Panc1 (cell line): ENCODE data around the gene KLF14. TPM values are rescaled to one million over a fixed set of nuclear protein-coding genes. Genes with fewer than 3 reads are reported as not detected.
"Not testable (repeated sequence)": the region's sequence is repeated elsewhere in the genome, so short reads cannot be mapped to it uniquely, and the experiment has no call there.

Source experiments
- ATAC-seq: fragments of 200-7000 bp; cut with Tn5 transposase; 2 replicates; pipeline ENCODE4 v1.9.1; 2020; ENCODE audit warnings: mild to moderate bottlenecking, moderate library complexity
- BruUV-seq: library from RNA; stranded (reverse); fragments of 400-500 nt; replicated peaks from 2 replicates; lab custom pipeline; 2021; lab: Mats Ljungman, UMichigan
- CTCF ChIA-PET: fragments of 300-600 bp; sonication (Branson Sonifier 250); formaldehyde crosslinking; loops from one replicate; lab custom pipeline; 2022; ENCODE audit warnings: antibody characterized with exemption; lab: Charles Lee
- POLR2A ChIA-PET: fragments of 300-600 bp; sonication (Branson Sonifier 250); formaldehyde crosslinking; loops from one replicate; lab custom pipeline; 2022; ENCODE audit warnings: antibody characterized with exemption; lab: Charles Lee
- DNase-seq: peaks from one replicate; pipeline ENCODE4 v3.0.0-alpha.2; 2010; ENCODE audit warnings: low read depth, low spot score
- H3K27ac ChIP-seq: 2 replicates; pipeline ENCODE4 v1.5.1; 2011; ENCODE audit warnings: mild to moderate bottlenecking, low read length, inconsistent platforms
- H3K27me3 ChIP-seq: fragments of 200-500 bp; sonication (Bioruptor generic); 2 replicates; pipeline ENCODE4 v1.6.0; 2014; ENCODE audit warnings: low read length, inconsistent platforms; ENCODE audit not compliant: control insufficient read depth, insufficient read depth
- H3K36me3 ChIP-seq: fragments of 200-500 bp; sonication (Bioruptor generic); 2 replicates; pipeline ENCODE4 v1.5.1; 2014; ENCODE audit warnings: inconsistent platforms, mild to moderate bottlenecking, low read length, moderate library complexity; ENCODE audit not compliant: control insufficient read depth, insufficient read depth
- H3K4me1 ChIP-seq: 2 replicates; pipeline ENCODE4 v1.5.1; 2011; ENCODE audit warnings: inconsistent platforms, mild to moderate bottlenecking, low read length, moderate library complexity; ENCODE audit not compliant: control insufficient read depth, insufficient read depth
- H3K4me3 ChIP-seq, 2 experiments: 2 replicates each; pipeline ENCODE4 v1.5.1; 2011 to 2012; ENCODE audit warnings: low read depth in 2 of 2, low read length in 2 of 2, mild to moderate bottlenecking in 2 of 2, inconsistent platforms in 1 of 2, moderate library complexity in 1 of 2
- H3K9me3 ChIP-seq: fragments of 200-500 bp; sonication (Bioruptor generic); 2 replicates; pipeline ENCODE4 v1.5.1; 2014; ENCODE audit warnings: low read depth, mild to moderate bottlenecking, inconsistent platforms, low read length, moderate library complexity; ENCODE audit not compliant: control insufficient read depth, insufficient read depth
- POLR2AphosphoS5 ChIP-seq: IDR thresholded peaks from 2 replicates; pipeline ENCODE4 v1.6.1; 2012; ENCODE audit warnings: mild to moderate bottlenecking, low read depth, low read length, moderate library complexity
- SIN3A ChIP-seq: IDR thresholded peaks from 2 replicates; pipeline ENCODE4 v1.6.1; 2012; ENCODE audit warnings: low read depth, mild to moderate bottlenecking, low read length, moderate library complexity, borderline replicate concordance; ENCODE audit not compliant: insufficient read depth
- TCF7L2 ChIP-seq: IDR thresholded peaks from 2 replicates; pipeline ENCODE4 v1.6.1; 2011; ENCODE audit warnings: mild to moderate bottlenecking, low read depth, low read length, inconsistent platforms
- in situ Hi-C: cut with HindIII; loops from 2 replicates; pipeline ENCODE4 v1.10.0; 2016; ENCODE audit warnings: low sequenced_read_pairs, low pct_unique_long_range_greater_than_20kb
- intact Hi-C: fragments of 100-400 bp; cut with micrococcal nuclease; formaldehyde crosslinking; loops from one replicate; pipeline ENCODE4 v1.10.0; 2022; ENCODE audit not compliant: unreplicated experiment
- total RNA-seq: library from RNA; stranded (reverse); gene quantifications from one replicate; pipeline ENCODE4 v1.2.1, GENCODE V29; 2021; ENCODE audit not compliant: unreplicated experiment
- TF ChIP-seq, protein P1 (sequence below), 2 experiments: IDR thresholded peaks; 2 replicates each; pipeline ENCODE4 v1.6.1; 2011 to 2012; ENCODE audit warnings: low read depth in 2 of 2, control low read depth in 1 of 2, low read length in 1 of 2, mild to moderate bottlenecking in 1 of 2, moderate library complexity in 1 of 2; ENCODE audit not compliant: insufficient read depth in 1 of 2
- TF ChIP-seq, protein P2 (sequence below): fragments of 450-650 bp; IDR thresholded peaks from 2 replicates; pipeline ENCODE4 v1.5.1; 2017; ENCODE audit warnings: mild to moderate bottlenecking

The KLF14 gene
- total RNA-seq, 1 experiment from 2014 or later = 0.39 TPM

DNA sequence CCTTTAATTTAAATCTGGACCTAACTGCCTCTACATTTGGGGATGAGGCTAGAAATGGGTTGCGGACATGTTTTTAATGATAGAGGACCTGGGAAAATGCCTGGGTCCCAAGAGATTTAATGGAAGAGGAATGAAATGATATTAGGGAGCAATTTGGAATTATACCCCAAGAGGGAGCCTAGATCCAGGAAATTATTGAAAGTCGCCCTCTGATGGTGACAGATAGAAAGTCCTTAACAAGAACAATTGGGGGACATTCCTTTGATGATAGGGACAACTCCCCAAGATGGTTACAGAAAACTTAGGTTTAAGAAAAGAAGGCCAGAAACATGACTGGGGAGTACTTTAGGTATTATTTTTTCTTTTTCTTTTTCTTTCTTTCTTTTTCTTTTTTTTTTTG is 38.2 kb downstream of the KLF14 start:
- ChIA-PET CTCF (no interaction called here), POLR2A (no interaction called here)
- Histone ChIP-seq H3K27me3 (no peaks in the 10 kb centered on the region), H3K36me3 (no peaks in the 10 kb centered on the region), H3K27ac (no peak overlapping the region), H3K4me3 (no peak overlapping the region), H3K9me3 (no peaks in the 10 kb centered on the region), H3K4me1 (no peaks in the 10 kb centered on the region)
- intact Hi-C loops = no loop called here
- in situ Hi-C loops = no loop called here
- peak; percentile 15 for DNase-seq
- TF ChIP-seq TCF7L2 (0 out of 2 replicates have a peak, but pooled peaks have one; percentile 37), POLR2AphosphoS5 (no peak), SIN3A (no peak)
- TF ChIP-seq, protein P1, sequence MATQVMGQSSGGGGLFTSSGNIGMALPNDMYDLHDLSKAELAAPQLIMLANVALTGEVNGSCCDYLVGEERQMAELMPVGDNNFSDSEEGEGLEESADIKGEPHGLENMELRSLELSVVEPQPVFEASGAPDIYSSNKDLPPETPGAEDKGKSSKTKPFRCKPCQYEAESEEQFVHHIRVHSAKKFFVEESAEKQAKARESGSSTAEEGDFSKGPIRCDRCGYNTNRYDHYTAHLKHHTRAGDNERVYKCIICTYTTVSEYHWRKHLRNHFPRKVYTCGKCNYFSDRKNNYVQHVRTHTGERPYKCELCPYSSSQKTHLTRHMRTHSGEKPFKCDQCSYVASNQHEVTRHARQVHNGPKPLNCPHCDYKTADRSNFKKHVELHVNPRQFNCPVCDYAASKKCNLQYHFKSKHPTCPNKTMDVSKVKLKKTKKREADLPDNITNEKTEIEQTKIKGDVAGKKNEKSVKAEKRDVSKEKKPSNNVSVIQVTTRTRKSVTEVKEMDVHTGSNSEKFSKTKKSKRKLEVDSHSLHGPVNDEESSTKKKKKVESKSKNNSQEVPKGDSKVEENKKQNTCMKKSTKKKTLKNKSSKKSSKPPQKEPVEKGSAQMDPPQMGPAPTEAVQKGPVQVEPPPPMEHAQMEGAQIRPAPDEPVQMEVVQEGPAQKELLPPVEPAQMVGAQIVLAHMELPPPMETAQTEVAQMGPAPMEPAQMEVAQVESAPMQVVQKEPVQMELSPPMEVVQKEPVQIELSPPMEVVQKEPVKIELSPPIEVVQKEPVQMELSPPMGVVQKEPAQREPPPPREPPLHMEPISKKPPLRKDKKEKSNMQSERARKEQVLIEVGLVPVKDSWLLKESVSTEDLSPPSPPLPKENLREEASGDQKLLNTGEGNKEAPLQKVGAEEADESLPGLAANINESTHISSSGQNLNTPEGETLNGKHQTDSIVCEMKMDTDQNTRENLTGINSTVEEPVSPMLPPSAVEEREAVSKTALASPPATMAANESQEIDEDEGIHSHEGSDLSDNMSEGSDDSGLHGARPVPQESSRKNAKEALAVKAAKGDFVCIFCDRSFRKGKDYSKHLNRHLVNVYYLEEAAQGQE (IDR thresholded peaks at IDR 0.05; ENCODE audit: insufficient read depth in 1 of 2, low read depth in 2 of 2, low read length in 1 of 2) = no peak
- TF ChIP-seq, protein P2, sequence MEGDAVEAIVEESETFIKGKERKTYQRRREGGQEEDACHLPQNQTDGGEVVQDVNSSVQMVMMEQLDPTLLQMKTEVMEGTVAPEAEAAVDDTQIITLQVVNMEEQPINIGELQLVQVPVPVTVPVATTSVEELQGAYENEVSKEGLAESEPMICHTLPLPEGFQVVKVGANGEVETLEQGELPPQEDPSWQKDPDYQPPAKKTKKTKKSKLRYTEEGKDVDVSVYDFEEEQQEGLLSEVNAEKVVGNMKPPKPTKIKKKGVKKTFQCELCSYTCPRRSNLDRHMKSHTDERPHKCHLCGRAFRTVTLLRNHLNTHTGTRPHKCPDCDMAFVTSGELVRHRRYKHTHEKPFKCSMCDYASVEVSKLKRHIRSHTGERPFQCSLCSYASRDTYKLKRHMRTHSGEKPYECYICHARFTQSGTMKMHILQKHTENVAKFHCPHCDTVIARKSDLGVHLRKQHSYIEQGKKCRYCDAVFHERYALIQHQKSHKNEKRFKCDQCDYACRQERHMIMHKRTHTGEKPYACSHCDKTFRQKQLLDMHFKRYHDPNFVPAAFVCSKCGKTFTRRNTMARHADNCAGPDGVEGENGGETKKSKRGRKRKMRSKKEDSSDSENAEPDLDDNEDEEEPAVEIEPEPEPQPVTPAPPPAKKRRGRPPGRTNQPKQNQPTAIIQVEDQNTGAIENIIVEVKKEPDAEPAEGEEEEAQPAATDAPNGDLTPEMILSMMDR = peak; percentile 64
- no TSS peak for BruUV-seq
- ATAC-seq = peak; percentile 53; the same call in 1 of the 2 replicates

DNA sequence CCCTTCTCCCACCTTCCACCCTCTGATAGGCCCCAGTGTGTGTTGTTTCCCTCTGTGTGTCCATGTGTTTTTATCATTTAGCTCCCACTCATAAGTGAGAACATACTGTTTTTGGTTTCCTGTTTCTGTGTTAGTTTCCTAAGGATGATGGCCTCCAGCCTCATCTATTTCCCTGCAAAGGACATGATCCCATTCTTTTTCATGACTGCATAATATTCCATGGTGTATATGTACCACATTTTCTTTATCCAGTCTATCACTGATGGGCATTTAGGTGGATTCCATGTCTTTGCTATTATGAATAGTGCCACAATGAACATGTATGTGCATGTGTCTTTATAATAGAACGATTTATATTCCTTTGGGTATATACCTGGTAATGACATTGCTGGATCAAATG is 41.6 kb downstream of the KLF14 start:
- in situ Hi-C loops, CTCF ChIA-PET, H3K27me3 ChIP-seq, DNase-seq, H3K4me3 ChIP-seq, H3K27ac ChIP-seq, intact Hi-C loops, ATAC-seq, H3K4me1 ChIP-seq, POLR2A ChIA-PET, H3K36me3 ChIP-seq, BruUV-seq, H3K9me3 ChIP-seq: not testable (repeated sequence)

- in situ Hi-C loops = no loop called here
- no TSS peak for BruUV-seq
Observed at GRCh38 chr7:130689683-130690082, 44.3 kb downstream of the KLF14 start.

More at GRCh38 chr7:130689683-130690082, 44.3 kb downstream of the KLF14 start:
- TF ChIP-seq, protein P2 = no peak
- TF ChIP-seq POLR2AphosphoS5 = no peak
- TF ChIP-seq SIN3A = no peak
- TF ChIP-seq, protein P1 (IDR thresholded peaks at IDR 0.05; ENCODE audit: insufficient read depth in 1 of 2, low read depth in 2 of 2, low read length in 1 of 2) = no peak
- Histone ChIP-seq H3K4me3 (no peak overlapping the region), H3K27ac (no peak overlapping the region), H3K9me3 (0 out of 2 replicates have a peak, but pooled peaks cover 3% of the 10 kb centered on the region), H3K4me1 (no peaks in the 10 kb centered on the region), H3K36me3 (no peaks in the 10 kb centered on the region), H3K27me3 (peaks cover 6% of the 10 kb centered on the region; the same call in 1 of the 2 replicates)
- POLR2A ChIA-PET = no interaction called here
- intact Hi-C loops = no loop called here
- CTCF ChIA-PET = interaction anchor here (0.6 kb wide), 1 partner anchor 459 kb away, joined by 4 read pairs; no protein-coding TSS in a partner anchor
- ATAC-seq = no peak
- DNase-seq = no peak
